IPS-15b (cell line): ENCODE data around the gene NAXD.
"Not testable (repeated sequence)": the region's sequence is repeated elsewhere in the genome, so short reads cannot be mapped to it uniquely, and the experiment has no call there.

Experiments used
- H3K27me3 ChIP-seq: one replicate; pipeline ENCODE4 v1.6.1; 2013; ENCODE audit warnings: low read length; ENCODE audit not compliant: control insufficient read depth, insufficient read depth
- H3K36me3 ChIP-seq: one replicate; pipeline ENCODE4 v1.6.1; 2013; ENCODE audit warnings: low read length; ENCODE audit not compliant: control insufficient read depth, insufficient read depth
- H3K4me1 ChIP-seq: one replicate; pipeline ENCODE4 v1.6.1; 2013; ENCODE audit warnings: mild to moderate bottlenecking, low read length; ENCODE audit not compliant: control insufficient read depth, insufficient read depth
- H3K4me3 ChIP-seq: one replicate; pipeline ENCODE4 v1.5.1; 2013; ENCODE audit warnings: low read depth, low read length
- H3K9ac ChIP-seq: one replicate; pipeline ENCODE4 v1.6.1; 2013; ENCODE audit warnings: low read depth, mild to moderate bottlenecking, low read length
- H3K9me3 ChIP-seq: one replicate; pipeline ENCODE4 v1.6.1; 2013; ENCODE audit warnings: mild to moderate bottlenecking, low read length; ENCODE audit not compliant: control insufficient read depth, insufficient read depth

NAXD gene

GRCh38 chr13:110624766-110625756, 9.7 kb downstream of the NAXD start:
- Histone ChIP-seq H3K27me3 (no peaks in the 10 kb centered on the region), H3K9me3 (no peaks in the 10 kb centered on the region), H3K36me3 (peaks cover 6% of the 10 kb centered on the region), H3K9ac (no peak overlapping the region), H3K4me1 (no peaks in the 10 kb centered on the region), H3K4me3 (no peak overlapping the region)

DNA sequence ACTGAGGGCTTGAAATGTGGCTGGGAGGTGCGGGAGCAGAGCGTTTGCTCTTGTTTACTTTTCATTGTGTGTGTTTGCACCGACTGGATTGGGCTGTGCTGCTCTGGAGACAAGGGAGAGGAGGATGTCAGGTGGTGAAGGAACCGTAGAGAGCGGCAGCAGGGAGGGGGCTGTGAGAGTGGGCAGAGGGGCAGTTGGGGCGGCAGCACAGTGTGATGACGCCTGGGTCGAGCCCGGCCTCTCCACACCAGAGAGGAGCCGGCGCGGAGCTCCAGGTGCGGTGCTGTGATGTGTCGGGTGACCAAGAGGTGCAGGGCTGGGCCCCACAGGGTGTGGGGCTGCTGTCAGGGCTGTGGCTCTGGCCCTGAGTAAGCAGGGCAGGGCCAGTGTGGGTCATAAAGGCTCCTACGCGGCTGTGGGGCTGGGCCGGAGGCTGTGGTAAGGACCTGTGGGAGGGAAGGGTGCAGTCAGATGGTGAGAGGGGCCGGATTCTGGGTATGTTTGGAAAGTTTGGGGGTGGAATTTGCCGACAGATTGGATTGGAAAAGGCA, 10.5 kb downstream of the NAXD start:
- peaks cover 6% of the 10 kb centered on the region for H3K36me3 ChIP-seq
- no peak overlapping the region for H3K9ac ChIP-seq
- no peaks in the 10 kb centered on the region for H3K27me3 ChIP-seq
- H3K4me1 ChIP-seq, result no peaks in the 10 kb centered on the region
- no peak overlapping the region for H3K4me3 ChIP-seq
- no peaks in the 10 kb centered on the region for H3K9me3 ChIP-seq

DNA sequence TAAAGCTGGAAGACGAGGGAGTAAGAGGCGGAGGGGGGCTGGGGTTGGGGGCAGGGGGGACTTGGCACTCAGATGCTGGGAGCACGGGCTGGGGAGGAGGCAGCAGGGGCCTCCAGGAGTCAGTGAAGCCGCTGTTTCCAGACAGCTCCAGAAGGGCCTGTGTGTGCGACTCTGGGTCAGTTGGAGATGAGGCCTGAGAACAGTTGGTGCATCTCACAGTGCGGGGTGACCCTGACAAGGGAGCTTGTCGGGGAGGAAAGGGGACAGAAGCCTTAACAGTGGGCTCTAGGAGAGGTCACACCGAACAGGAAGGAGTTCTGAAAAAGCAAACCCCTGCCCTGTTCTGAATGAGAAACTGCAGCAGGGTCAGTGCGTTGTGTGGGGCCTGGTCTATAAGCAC, 11.2 kb downstream of the NAXD start:
- Histone ChIP-seq H3K9me3 (no peaks in the 10 kb centered on the region), H3K4me1 (no peaks in the 10 kb centered on the region), H3K4me3 (no peak overlapping the region), H3K36me3 (peaks cover 6% of the 10 kb centered on the region), H3K27me3 (no peaks in the 10 kb centered on the region), H3K9ac (no peak overlapping the region)

DNA sequence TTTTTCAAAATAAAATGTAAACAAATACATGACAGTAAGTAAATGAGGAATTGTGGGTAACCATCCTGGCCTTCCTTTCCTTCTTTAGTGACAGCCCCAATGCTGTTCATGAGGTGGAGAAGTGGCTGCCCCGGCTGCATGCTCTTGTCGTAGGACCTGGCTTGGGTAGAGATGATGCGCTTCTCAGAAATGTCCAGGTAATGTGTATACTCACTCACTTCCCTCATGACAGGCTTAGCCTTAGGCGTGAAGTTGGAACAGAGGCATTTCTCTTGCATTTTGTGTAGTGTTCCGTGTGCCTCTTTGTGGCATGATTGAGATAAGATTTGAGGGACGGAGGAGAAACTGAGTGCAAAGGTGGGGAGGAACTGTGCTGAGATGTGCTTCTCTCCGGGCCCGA, 12.0 kb downstream of the NAXD start:
- H3K9me3 ChIP-seq, result no peaks in the 10 kb centered on the region
- H3K9ac ChIP-seq, result no peak overlapping the region
- H3K4me3 ChIP-seq, result no peak overlapping the region
- no peaks in the 10 kb centered on the region for H3K27me3 ChIP-seq
- peaks cover 6% of the 10 kb centered on the region for H3K36me3 ChIP-seq
- no peaks in the 10 kb centered on the region for H3K4me1 ChIP-seq

GRCh38 chr13:110627761-110628476, 12.6 kb downstream of the NAXD start:
- Histone ChIP-seq H3K4me3 (no peak overlapping the region), H3K9ac (no peak overlapping the region), H3K36me3 (peaks cover 6% of the 10 kb centered on the region), H3K27me3 (no peaks in the 10 kb centered on the region), H3K9me3 (no peaks in the 10 kb centered on the region), H3K4me1 (no peaks in the 10 kb centered on the region)

DNA sequence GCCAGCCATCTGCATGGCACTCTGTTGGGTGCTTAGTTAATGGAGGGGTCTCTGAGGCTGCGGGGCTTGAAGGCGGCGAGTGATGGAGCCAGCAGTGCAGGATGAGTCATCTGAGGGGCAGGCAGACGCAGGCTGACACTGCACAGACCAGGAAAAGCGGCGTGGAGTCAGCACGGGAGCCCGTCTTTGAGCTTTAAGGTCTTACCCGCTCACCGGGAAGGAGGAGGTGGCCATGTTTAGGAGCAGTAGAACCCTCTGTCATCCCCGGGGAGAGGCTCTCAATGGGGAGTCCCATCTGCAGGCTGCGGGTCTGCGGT, 13.1 kb downstream of the NAXD start:
- Histone ChIP-seq H3K36me3 (peaks cover 6% of the 10 kb centered on the region), H3K9ac (no peak overlapping the region), H3K9me3 (no peaks in the 10 kb centered on the region), H3K27me3 (no peaks in the 10 kb centered on the region), H3K4me1 (no peaks in the 10 kb centered on the region), H3K4me3 (no peak overlapping the region)

DNA sequence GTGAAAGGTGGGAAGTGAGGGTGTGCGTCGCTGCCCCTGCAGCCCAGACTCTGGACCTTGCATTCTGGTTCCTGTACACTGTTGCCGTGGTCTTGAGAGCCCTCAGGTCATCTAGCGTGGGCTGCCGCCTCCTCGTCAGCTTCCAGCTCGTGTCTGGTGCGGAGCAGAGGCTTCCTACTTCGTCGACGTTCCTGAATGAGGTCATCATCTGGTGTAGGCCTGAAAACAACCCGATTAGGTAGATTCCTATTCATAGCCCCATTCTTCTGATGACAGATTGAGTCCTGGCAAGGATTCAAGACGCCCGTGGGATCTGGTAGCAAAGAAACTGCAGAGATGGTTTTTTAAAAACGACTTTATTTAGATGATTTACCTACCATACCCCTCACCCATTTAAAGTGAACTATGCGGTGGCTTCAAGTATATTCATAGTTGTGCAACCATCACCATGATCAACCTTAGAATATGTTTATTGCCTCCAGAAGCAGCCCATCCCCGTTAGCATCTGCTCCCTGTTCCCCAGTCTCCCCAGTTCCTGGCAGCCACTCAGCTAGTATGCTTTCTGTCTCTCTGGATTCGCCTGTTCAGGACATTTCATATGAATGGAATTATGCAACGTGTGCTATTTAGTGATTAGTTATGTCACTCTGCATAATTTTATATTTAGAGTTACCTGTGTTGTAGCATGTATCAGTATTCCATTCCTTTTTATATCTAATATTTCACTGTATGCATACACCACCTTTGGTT, 13.8 kb downstream of the NAXD start:
- Histone ChIP-seq H3K9ac (no peak overlapping the region), H3K4me3 (no peak overlapping the region), H3K36me3 (peaks cover 6% of the 10 kb centered on the region), H3K4me1 (no peaks in the 10 kb centered on the region), H3K9me3 (no peaks in the 10 kb centered on the region), H3K27me3 (no peaks in the 10 kb centered on the region)

DNA sequence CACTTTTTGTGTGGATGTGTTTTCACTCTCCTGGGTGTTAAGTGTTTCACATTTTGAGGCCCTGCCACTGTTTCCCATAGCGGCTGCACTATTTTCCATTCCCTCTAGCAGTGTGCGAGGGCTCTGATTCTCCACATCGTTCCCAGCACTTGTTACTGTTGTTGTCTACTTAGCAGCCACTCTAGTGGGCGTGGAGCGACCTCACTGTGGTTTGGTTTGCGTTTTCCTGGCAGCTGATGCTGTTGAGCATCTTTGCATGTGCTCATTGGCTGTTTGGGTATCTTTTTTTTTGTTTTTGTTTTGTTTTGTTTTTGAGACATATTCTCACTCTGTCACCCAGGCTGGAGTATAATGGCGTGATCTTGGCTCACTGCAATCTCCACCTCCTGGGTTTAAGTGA, 14.4 kb downstream of the NAXD start:
- peaks cover 9% of the 10 kb centered on the region for H3K36me3 ChIP-seq

DNA sequence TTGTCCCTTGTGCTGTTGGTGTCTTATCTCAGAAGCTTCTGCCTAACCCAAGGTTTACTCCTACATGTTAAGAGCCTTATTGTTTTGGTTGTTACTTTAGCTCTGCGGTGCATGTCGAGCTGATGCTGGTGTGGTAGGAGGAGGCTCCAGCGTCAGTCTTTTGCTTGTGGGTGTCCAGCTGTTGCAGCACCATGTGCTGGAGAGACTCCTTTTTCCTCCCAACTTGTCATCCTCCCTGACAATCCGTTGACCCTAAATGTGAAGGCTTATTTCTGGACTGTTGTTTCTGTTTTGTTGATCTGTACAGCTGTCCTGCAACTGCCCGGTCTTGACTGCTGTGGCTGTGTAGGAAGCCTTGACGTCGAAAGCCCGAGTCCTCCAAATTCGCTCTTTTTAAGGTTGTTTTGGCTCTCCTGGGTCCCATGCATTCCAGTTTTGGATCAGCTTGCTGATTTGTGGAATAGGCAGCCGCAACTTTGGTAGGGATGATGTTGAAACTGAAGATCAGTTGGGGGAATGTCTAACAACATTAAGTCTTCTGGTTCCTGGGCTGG, 15.3 kb downstream of the NAXD start:
- Histone ChIP-seq H3K9ac (no peak overlapping the region), H3K9me3 (no peaks in the 10 kb centered on the region), H3K4me3 (no peak overlapping the region), H3K36me3 (peaks cover 10% of the 10 kb centered on the region), H3K4me1 (no peaks in the 10 kb centered on the region), H3K27me3 (no peaks in the 10 kb centered on the region)

More for the DNA sequence above, 14.4 kb downstream of the NAXD start:
- Histone ChIP-seq H3K4me1 (no peaks in the 10 kb centered on the region), H3K4me3 (no peak overlapping the region), H3K9ac (no peak overlapping the region), H3K27me3 (no peaks in the 10 kb centered on the region), H3K9me3 (no peaks in the 10 kb centered on the region)

- not testable (repeated sequence) for H3K9ac ChIP-seq, H3K4me1 ChIP-seq, H3K27me3 ChIP-seq, H3K4me3 ChIP-seq, H3K9me3 ChIP-seq
- peaks cover 26% of the 10 kb centered on the region for H3K36me3 ChIP-seq
Measured at GRCh38 chr13:110632255-110632654, 16.9 kb downstream of the NAXD start.

- no peak overlapping the region for H3K4me3 ChIP-seq
- H3K9me3 ChIP-seq, result no peaks in the 10 kb centered on the region
- H3K4me1 ChIP-seq, result no peaks in the 10 kb centered on the region
- no peaks in the 10 kb centered on the region for H3K27me3 ChIP-seq
- peaks cover 34% of the 10 kb centered on the region for H3K36me3 ChIP-seq
- no peak overlapping the region for H3K9ac ChIP-seq
Measured at GRCh38 chr13:110633776-110634175, 18.4 kb downstream of the NAXD start.
